Neural progenitor cell (in vitro differentiated cells): ENCODE measurements around the gene DOCK7. TPM values are rescaled to one million over a fixed set of nuclear protein-coding genes. Genes with fewer than 3 reads are reported as not detected.

Source experiments
- DNase-seq: peaks from one replicate; pipeline ENCODE4 v3.0.0-alpha.2; 2016; ENCODE audit warnings: low spot score
- H2AFZ ChIP-seq: fragments of 200-600 bp; sonication (generic); replicated peaks from 2 replicates; pipeline ENCODE4 v1.6.1; 2016; ENCODE audit warnings: antibody characterized with exemption
- H3F3A ChIP-seq: fragments of 200-600 bp; sonication (generic); 2 replicates; pipeline ENCODE4 v1.6.1; 2016; ENCODE audit warnings: antibody characterized with exemption, low read depth
- H3K27ac ChIP-seq: fragments of 200-600 bp; sonication (generic); 2 replicates; pipeline ENCODE4 v1.5.1; 2016; ENCODE audit warnings: mild to moderate bottlenecking
- H3K27me3 ChIP-seq: fragments of 200-600 bp; sonication (generic); 2 replicates; pipeline ENCODE4 v1.6.1; 2016; ENCODE audit warnings: mild to moderate bottlenecking, moderate library complexity
- H3K36me3 ChIP-seq: fragments of 200-600 bp; sonication (generic); 2 replicates; pipeline ENCODE4 v1.5.1; 2016
- H3K4me1 ChIP-seq: fragments of 200-600 bp; sonication (generic); 2 replicates; pipeline ENCODE4 v1.6.1; 2016; ENCODE audit warnings: mixed run types
- H3K4me2 ChIP-seq: fragments of 200-600 bp; sonication (generic); 2 replicates; pipeline ENCODE4 v1.6.1; 2016
- H3K4me3 ChIP-seq: fragments of 200-600 bp; sonication (generic); 2 replicates; pipeline ENCODE4 v1.5.1; 2016
- H3K79me2 ChIP-seq: fragments of 200-600 bp; sonication (generic); 2 replicates; pipeline ENCODE4 v1.6.1; 2016; ENCODE audit warnings: low read depth
- H3K9ac ChIP-seq: fragments of 200-600 bp; sonication (generic); 2 replicates; pipeline ENCODE4 v1.6.1; 2016
- H3K9me3 ChIP-seq: fragments of 200-600 bp; sonication (generic); 2 replicates; pipeline ENCODE4 v1.5.1; 2016; ENCODE audit warnings: low read depth
- H4K20me1 ChIP-seq: fragments of 200-600 bp; sonication (generic); 2 replicates; pipeline ENCODE4 v1.6.1; 2016; ENCODE audit warnings: low read depth
- H3K27ac Mint-ChIP-seq: 3 replicates; pipeline ENCODE4 v1.8.0; 2021; ENCODE audit warnings: mixed read lengths
- H3K27me3 Mint-ChIP-seq: 2 replicates; pipeline ENCODE4 v1.8.0; 2022; ENCODE audit warnings: low read depth, mild to moderate bottlenecking, inconsistent platforms, moderate library complexity, mixed read lengths; ENCODE audit not compliant: insufficient read depth
- H3K36me3 Mint-ChIP-seq: 3 replicates; pipeline ENCODE4 v1.8.0; 2021; ENCODE audit warnings: mixed read lengths
- H3K4me1 Mint-ChIP-seq: 3 replicates; pipeline ENCODE4 v1.8.0; 2021; ENCODE audit warnings: mixed read lengths
- H3K4me3 Mint-ChIP-seq: 3 replicates; pipeline ENCODE4 v1.8.0; 2021; ENCODE audit warnings: mild to moderate bottlenecking, moderate library complexity, mixed read lengths
- H3K9me3 Mint-ChIP-seq: 3 replicates; pipeline ENCODE4 v1.8.0; 2020; ENCODE audit warnings: mixed read lengths
- EZH2 ChIP-seq: fragments of 200-600 bp; sonication (generic); IDR thresholded peaks from 2 replicates; pipeline ENCODE4 v1.6.1; 2017; ENCODE audit warnings: antibody characterized with exemption, mild to moderate bottlenecking, moderate library complexity
- EZH2phosphoT487 ChIP-seq: fragments of 200-600 bp; sonication (generic); IDR thresholded peaks from 2 replicates; pipeline ENCODE4 v1.6.1; 2017; ENCODE audit warnings: antibody characterized with exemption
- total RNA-seq: library from RNA; depleted of rRNA; stranded (reverse); fragments of >200 nt; gene quantifications from 2 replicates; pipeline ENCODE4 v1.2.3, GENCODE V29; 2015; ENCODE audit warnings: low replicate concordance
- TF ChIP-seq, protein P1 (sequence below): fragments of 200-600 bp; sonication (generic); IDR thresholded peaks from 2 replicates; pipeline ENCODE4 v1.5.1; 2017; ENCODE audit warnings: antibody characterized with exemption, mild to moderate bottlenecking

The DOCK7 gene
- total RNA-seq, 1 donor from 2014 or later = 92.7 TPM

DNA sequence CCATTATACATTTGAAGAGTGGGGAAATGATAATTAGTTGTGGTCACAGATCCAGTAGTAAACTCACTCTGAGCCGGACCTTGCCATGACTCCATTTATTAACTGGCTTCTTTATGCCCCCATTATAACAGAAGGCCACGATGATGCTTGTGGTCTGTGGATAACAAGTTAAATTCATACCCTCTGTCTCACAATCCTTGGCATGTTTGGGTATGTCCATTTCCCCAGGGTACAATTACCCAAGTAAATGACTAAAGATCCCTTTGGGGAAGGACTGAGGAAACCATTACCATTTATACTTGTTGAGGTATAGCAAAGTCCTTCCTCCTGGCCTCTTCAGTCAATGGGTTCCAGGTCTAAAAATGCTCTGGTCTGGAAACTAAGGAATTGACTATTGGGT lies 258.6 kb downstream of the DOCK7 start:
- Histone ChIP-seq H4K20me1 (no peaks in the 10 kb centered on the region), H3K9me3 (no peaks in the 10 kb centered on the region), H3K79me2 (peaks cover under 1% of the 10 kb centered on the region), H3K4me1 (peaks cover 7% of the 10 kb centered on the region), H3K4me2 (no peak overlapping the region), H3K9ac (no peak overlapping the region), H2AFZ (no peak overlapping the region), H3K36me3 (no peaks in the 10 kb centered on the region), H3F3A (no peaks in the 10 kb centered on the region), H3K27ac (no peak overlapping the region), H3K27me3 (no peaks in the 10 kb centered on the region), H3K4me3 (no peak overlapping the region)
- H3K4me3 Mint-ChIP-seq = no peak overlapping the region
- no peak for DNase-seq
- no peak overlapping the region for H3K27ac Mint-ChIP-seq
- peaks cover 10% of the 10 kb centered on the region for H3K4me1 Mint-ChIP-seq
- H3K27me3 Mint-ChIP-seq = no peaks in the 10 kb centered on the region
- TF ChIP-seq EZH2phosphoT487 (no peak), EZH2 (no peak)
- TF ChIP-seq, protein P1, sequence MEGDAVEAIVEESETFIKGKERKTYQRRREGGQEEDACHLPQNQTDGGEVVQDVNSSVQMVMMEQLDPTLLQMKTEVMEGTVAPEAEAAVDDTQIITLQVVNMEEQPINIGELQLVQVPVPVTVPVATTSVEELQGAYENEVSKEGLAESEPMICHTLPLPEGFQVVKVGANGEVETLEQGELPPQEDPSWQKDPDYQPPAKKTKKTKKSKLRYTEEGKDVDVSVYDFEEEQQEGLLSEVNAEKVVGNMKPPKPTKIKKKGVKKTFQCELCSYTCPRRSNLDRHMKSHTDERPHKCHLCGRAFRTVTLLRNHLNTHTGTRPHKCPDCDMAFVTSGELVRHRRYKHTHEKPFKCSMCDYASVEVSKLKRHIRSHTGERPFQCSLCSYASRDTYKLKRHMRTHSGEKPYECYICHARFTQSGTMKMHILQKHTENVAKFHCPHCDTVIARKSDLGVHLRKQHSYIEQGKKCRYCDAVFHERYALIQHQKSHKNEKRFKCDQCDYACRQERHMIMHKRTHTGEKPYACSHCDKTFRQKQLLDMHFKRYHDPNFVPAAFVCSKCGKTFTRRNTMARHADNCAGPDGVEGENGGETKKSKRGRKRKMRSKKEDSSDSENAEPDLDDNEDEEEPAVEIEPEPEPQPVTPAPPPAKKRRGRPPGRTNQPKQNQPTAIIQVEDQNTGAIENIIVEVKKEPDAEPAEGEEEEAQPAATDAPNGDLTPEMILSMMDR = no peak
- no peaks in the 10 kb centered on the region for H3K9me3 Mint-ChIP-seq
- no peaks in the 10 kb centered on the region for H3K36me3 Mint-ChIP-seq

GRCh38 chr1:62428351-62428750 lies 259.8 kb downstream of the DOCK7 start:
- H3K27me3 Mint-ChIP-seq = no peaks in the 10 kb centered on the region
- peaks cover 13% of the 10 kb centered on the region for H3K4me1 Mint-ChIP-seq
- Histone ChIP-seq H3F3A (no peaks in the 10 kb centered on the region), H3K4me3 (no peak overlapping the region), H3K36me3 (no peaks in the 10 kb centered on the region), H3K27ac (no peak overlapping the region), H3K4me2 (no peak overlapping the region), H3K9ac (no peak overlapping the region), H3K9me3 (no peaks in the 10 kb centered on the region), H3K4me1 (peaks cover 3% of the 10 kb centered on the region), H4K20me1 (no peaks in the 10 kb centered on the region), H3K27me3 (no peaks in the 10 kb centered on the region), H3K79me2 (no peaks in the 10 kb centered on the region), H2AFZ (no peak overlapping the region)
- no peak for DNase-seq
- no peak overlapping the region for H3K4me3 Mint-ChIP-seq
- H3K36me3 Mint-ChIP-seq = no peaks in the 10 kb centered on the region
- no peaks in the 10 kb centered on the region for H3K9me3 Mint-ChIP-seq
- no peak overlapping the region for H3K27ac Mint-ChIP-seq
- TF ChIP-seq, protein P1 = no peak
- TF ChIP-seq EZH2phosphoT487 = no peak
- no peak for TF ChIP-seq EZH2

DNA sequence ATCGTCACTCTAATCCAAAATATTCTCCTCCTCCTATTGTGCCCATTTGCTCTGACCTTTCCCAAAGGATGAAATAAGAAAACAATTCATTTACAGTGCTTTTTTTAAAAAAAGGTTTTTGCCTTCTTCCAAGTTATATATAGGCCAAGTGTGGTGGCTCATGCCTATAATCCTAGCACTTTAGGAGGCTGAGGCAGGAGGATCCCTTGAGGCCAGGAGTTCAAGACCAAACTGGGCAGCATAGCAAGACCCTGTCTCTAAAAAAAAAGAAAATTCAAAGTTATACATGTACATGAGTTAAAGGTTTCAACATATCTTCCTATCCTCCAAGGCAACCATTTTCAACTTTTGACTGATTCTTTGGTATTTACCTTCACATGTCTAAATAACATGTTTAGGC lies 261.4 kb downstream of the DOCK7 start:
- H3K79me2 ChIP-seq = no peaks in the 10 kb centered on the region
- H3K4me1 Mint-ChIP-seq = peaks cover 13% of the 10 kb centered on the region
- no peaks in the 10 kb centered on the region for H3K36me3 Mint-ChIP-seq
- H3F3A ChIP-seq = no peaks in the 10 kb centered on the region
- no peaks in the 10 kb centered on the region for H3K9me3 Mint-ChIP-seq
- no peak for DNase-seq
- H3K27me3 Mint-ChIP-seq = no peaks in the 10 kb centered on the region
- no peak overlapping the region for H3K4me3 ChIP-seq
- no peaks in the 10 kb centered on the region for H3K36me3 ChIP-seq
- H3K4me2 ChIP-seq = no peak overlapping the region
- H3K4me1 ChIP-seq = no peaks in the 10 kb centered on the region
- no peaks in the 10 kb centered on the region for H4K20me1 ChIP-seq
- H3K27ac Mint-ChIP-seq = no peak overlapping the region
- no peak overlapping the region for H3K9ac ChIP-seq
- TF ChIP-seq EZH2 (no peak), EZH2phosphoT487 (no peak)
- TF ChIP-seq, protein P1 = no peak
- no peak overlapping the region for H3K4me3 Mint-ChIP-seq
- no peak overlapping the region for H2AFZ ChIP-seq
- no peaks in the 10 kb centered on the region for H3K9me3 ChIP-seq
- H3K27ac ChIP-seq = no peak overlapping the region
- no peaks in the 10 kb centered on the region for H3K27me3 ChIP-seq
